Activated CD4-positive, alpha-beta memory T cell treated with anti-CD3 and anti-CD28 coated beads for 36 hours (primary cell): ENCODE data around the gene ATP8B1. TPM values are rescaled to one million over a fixed set of nuclear protein-coding genes. Genes with fewer than 3 reads are reported as not detected.

Source experiments
- CTCF ChIA-PET: fragments of 350-600 bp; sonication (Branson Sonifier 250); formaldehyde crosslinking; loops from one replicate; lab custom pipeline; 2021; ENCODE audit warnings: antibody characterized with exemption, inconsistent platforms; lab: Charles Lee
- POLR2A ChIA-PET: fragments of 350-600 bp; sonication (Branson Sonifier 250); formaldehyde crosslinking; loops from one replicate; lab custom pipeline; 2021; ENCODE audit warnings: antibody characterized with exemption; lab: Charles Lee
- DNase-seq: peaks from one replicate; pipeline ENCODE4 v3.0.0-alpha.2; 2020
- H3K27ac Mint-ChIP-seq: one replicate; pipeline ENCODE4 v1.8.0; 2021; ENCODE audit warnings: mixed read lengths
- H3K27me3 Mint-ChIP-seq: one replicate; pipeline ENCODE4 v1.8.0; 2021; ENCODE audit warnings: mixed read lengths
- H3K36me3 Mint-ChIP-seq: one replicate; pipeline ENCODE4 v1.8.0; 2021; ENCODE audit warnings: mixed read lengths
- H3K4me1 Mint-ChIP-seq: one replicate; pipeline ENCODE4 v1.8.0; 2021; ENCODE audit warnings: low read depth, mixed read lengths
- H3K4me3 Mint-ChIP-seq: one replicate; pipeline ENCODE4 v1.8.0; 2021; ENCODE audit warnings: mild to moderate bottlenecking, mixed read lengths
- H3K9me3 Mint-ChIP-seq: one replicate; pipeline ENCODE4 v1.8.0; 2021; ENCODE audit warnings: mixed read lengths
- intact Hi-C: fragments of 100-400 bp; cut with micrococcal nuclease; formaldehyde crosslinking; loops from one replicate; pipeline ENCODE4 v1.15.1; 2023
- total RNA-seq, 2 experiments: library from RNA; stranded (reverse); gene quantifications; one replicate each; pipeline ENCODE4 v1.2.3, GENCODE V29; 2021

Gene ATP8B1
- total RNA-seq, 2 experiments from 2014 or later = not detected

- intact Hi-C loops = no loop called here
- POLR2A ChIA-PET = no interaction called here
- peaks cover 4% of the 10 kb centered on the region for H3K9me3 Mint-ChIP-seq
- no peak overlapping the region for H3K27ac Mint-ChIP-seq
- DNase-seq = no peak
- peaks cover 4% of the 10 kb centered on the region for H3K36me3 Mint-ChIP-seq
- no peak overlapping the region for H3K4me3 Mint-ChIP-seq
- H3K4me1 Mint-ChIP-seq = peaks cover 3% of the 10 kb centered on the region
- CTCF ChIA-PET = interaction anchor here (0.6 kb wide), 1 partner anchor 77 kb away, joined by 3 read pairs; no protein-coding TSS in a partner anchor
- no peaks in the 10 kb centered on the region for H3K27me3 Mint-ChIP-seq
These were observed 105.7 kb downstream of the ATP8B1 start for GRCh38 chr18:57697426-57697825.

- Mint-ChIP-seq H3K4me1 (peaks cover 3% of the 10 kb centered on the region), H3K4me3 (no peak overlapping the region), H3K27ac (no peak overlapping the region), H3K36me3 (peaks cover 4% of the 10 kb centered on the region), H3K27me3 (no peaks in the 10 kb centered on the region), H3K9me3 (peaks cover 4% of the 10 kb centered on the region)
- ChIA-PET CTCF (no interaction called here), POLR2A (no interaction called here)
- DNase-seq = no peak
- intact Hi-C loops = no loop called here
These were observed 106.8 kb downstream of the ATP8B1 start for GRCh38 chr18:57696271-57696670.

GRCh38 chr18:57691363-57691762 is 111.8 kb downstream of the ATP8B1 start:
- H3K27ac Mint-ChIP-seq = no peak overlapping the region
- no peak for DNase-seq
- peaks cover 12% of the 10 kb centered on the region for H3K36me3 Mint-ChIP-seq
- peaks cover 8% of the 10 kb centered on the region for H3K9me3 Mint-ChIP-seq
- peaks cover 3% of the 10 kb centered on the region for H3K4me1 Mint-ChIP-seq
- H3K4me3 Mint-ChIP-seq = no peak overlapping the region
- ChIA-PET POLR2A (no interaction called here), CTCF (no interaction called here)
- intact Hi-C loops = no loop called here
- no peaks in the 10 kb centered on the region for H3K27me3 Mint-ChIP-seq

GRCh38 chr18:57687970-57688369 is 115.1 kb downstream of the ATP8B1 start:
- DNase-seq = no peak
- H3K27ac Mint-ChIP-seq = no peak overlapping the region
- H3K9me3 Mint-ChIP-seq = peaks cover 16% of the 10 kb centered on the region
- ChIA-PET CTCF (no interaction called here), POLR2A (no interaction called here)
- no peaks in the 10 kb centered on the region for H3K27me3 Mint-ChIP-seq
- peaks cover 12% of the 10 kb centered on the region for H3K36me3 Mint-ChIP-seq
- no peak overlapping the region for H3K4me3 Mint-ChIP-seq
- intact Hi-C loops = no loop called here
- no peaks in the 10 kb centered on the region for H3K4me1 Mint-ChIP-seq

GRCh38 chr18:57683470-57683869 is 119.6 kb downstream of the ATP8B1 start:
- intact Hi-C loops = no loop called here
- Mint-ChIP-seq H3K4me1 (no peaks in the 10 kb centered on the region), H3K36me3 (peaks cover 12% of the 10 kb centered on the region), H3K4me3 (no peak overlapping the region), H3K27me3 (no peaks in the 10 kb centered on the region), H3K9me3 (peaks cover 20% of the 10 kb centered on the region), H3K27ac (no peak overlapping the region)
- no peak for DNase-seq
- ChIA-PET POLR2A (no interaction called here), CTCF (no interaction called here)

GRCh38 chr18:57677262-57678211 is 125.6 kb downstream of the ATP8B1 start:
- Mint-ChIP-seq H3K9me3 (peaks cover 12% of the 10 kb centered on the region), H3K4me1 (no peaks in the 10 kb centered on the region), H3K27me3 (no peaks in the 10 kb centered on the region), H3K27ac (no peak overlapping the region), H3K36me3 (peaks cover 13% of the 10 kb centered on the region), H3K4me3 (no peak overlapping the region)
- no peak for DNase-seq
- intact Hi-C loops = no loop called here
- ChIA-PET POLR2A (no interaction called here), CTCF (no interaction called here)

- H3K27ac Mint-ChIP-seq = no peak overlapping the region
- H3K4me3 Mint-ChIP-seq = no peak overlapping the region
- H3K4me1 Mint-ChIP-seq = no peaks in the 10 kb centered on the region
- H3K9me3 Mint-ChIP-seq = peaks cover 10% of the 10 kb centered on the region
- ChIA-PET POLR2A (no interaction called here), CTCF (no interaction called here)
- H3K36me3 Mint-ChIP-seq = peaks cover 16% of the 10 kb centered on the region
- H3K27me3 Mint-ChIP-seq = no peaks in the 10 kb centered on the region
- intact Hi-C loops = no loop called here
- DNase-seq = no peak
These were observed 128.2 kb downstream of the ATP8B1 start for GRCh38 chr18:57674891-57675290.

GRCh38 chr18:57670046-57670445 is 133.1 kb downstream of the ATP8B1 start:
- H3K9me3 Mint-ChIP-seq = peaks cover 10% of the 10 kb centered on the region
- ChIA-PET CTCF (no interaction called here), POLR2A (no interaction called here)
- H3K4me1 Mint-ChIP-seq = peaks cover 13% of the 10 kb centered on the region
- intact Hi-C loops = no loop called here
- peaks cover 10% of the 10 kb centered on the region for H3K36me3 Mint-ChIP-seq
- no peak overlapping the region for H3K27ac Mint-ChIP-seq
- no peaks in the 10 kb centered on the region for H3K27me3 Mint-ChIP-seq
- H3K4me3 Mint-ChIP-seq = no peak overlapping the region
- no peak for DNase-seq

GRCh38 chr18:57668021-57668420 is 135.1 kb downstream of the ATP8B1 start:
- Mint-ChIP-seq H3K4me1 (peaks cover 24% of the 10 kb centered on the region), H3K4me3 (no peak overlapping the region), H3K36me3 (peaks cover 8% of the 10 kb centered on the region), H3K27ac (no peak overlapping the region), H3K9me3 (peaks cover 5% of the 10 kb centered on the region), H3K27me3 (no peaks in the 10 kb centered on the region)
- intact Hi-C loops = no loop called here
- DNase-seq = no peak
- ChIA-PET POLR2A (no interaction called here), CTCF (no interaction called here)

GRCh38 chr18:57666818-57667497 is 136.2 kb downstream of the ATP8B1 start:
- no peaks in the 10 kb centered on the region for H3K27me3 Mint-ChIP-seq
- no peak overlapping the region for H3K4me3 Mint-ChIP-seq
- CTCF ChIA-PET = interaction anchor here (0.7 kb wide), 1 partner anchor 192 kb away, joined by 3 read pairs; no protein-coding TSS in a partner anchor
- intact Hi-C loops = no loop called here
- peaks cover 4% of the 10 kb centered on the region for H3K36me3 Mint-ChIP-seq
- peaks cover 27% of the 10 kb centered on the region for H3K4me1 Mint-ChIP-seq
- POLR2A ChIA-PET = no interaction called here
- H3K27ac Mint-ChIP-seq = no peak overlapping the region
- DNase-seq = no peak
- H3K9me3 Mint-ChIP-seq = peaks cover under 1% of the 10 kb centered on the region

- no peaks in the 10 kb centered on the region for H3K27me3 Mint-ChIP-seq
- no peaks in the 10 kb centered on the region for H3K9me3 Mint-ChIP-seq
- CTCF ChIA-PET = no interaction called here
- H3K4me1 Mint-ChIP-seq = peaks cover 27% of the 10 kb centered on the region
- no peak overlapping the region for H3K4me3 Mint-ChIP-seq
- POLR2A ChIA-PET = no interaction called here
- H3K36me3 Mint-ChIP-seq = no peaks in the 10 kb centered on the region
- H3K27ac Mint-ChIP-seq = no peak overlapping the region
- intact Hi-C loops = no loop called here
- no peak for DNase-seq
These were observed 138.4 kb downstream of the ATP8B1 start for GRCh38 chr18:57664568-57665165.

GRCh38 chr18:57660961-57661360 is 142.2 kb downstream of the ATP8B1 start:
- ChIA-PET POLR2A (no interaction called here), CTCF (no interaction called here)
- intact Hi-C loops = no loop called here
- no peaks in the 10 kb centered on the region for H3K9me3 Mint-ChIP-seq
- H3K36me3 Mint-ChIP-seq = peaks cover 3% of the 10 kb centered on the region
- no peak overlapping the region for H3K4me3 Mint-ChIP-seq
- DNase-seq = no peak
- H3K27ac Mint-ChIP-seq = no peak overlapping the region
- peaks cover 31% of the 10 kb centered on the region for H3K4me1 Mint-ChIP-seq
- H3K27me3 Mint-ChIP-seq = no peaks in the 10 kb centered on the region
